Stimulated activated CD4-positive, alpha-beta T cell treated with anti-CD3 and anti-CD28 coated beads, Interleukin-12 subunit alpha, Interleukin-12 subunit beta, amount 100 ng/mL, for 48 hours (primary cell): Measurements from ENCODE around the gene FAM174C.
A peak's percentile ranks its signal among the peaks of the same experiment; 100 is the strongest.
"Not testable (repeated sequence)": the region's sequence is repeated elsewhere in the genome, so short reads cannot be mapped to it uniquely, and the experiment has no call there.

Experiments
- DNase-seq, 3 donors: peaks; one replicate each; pipeline ENCODE4 v3.0.0-alpha.2; 2020; ENCODE audit warnings: low read depth in 2 of 3, low spot score in 1 of 3

Gene FAM174C

GRCh38 chr19:1296575-1297271 lies 21.4 kb downstream of the FAM174C start:
- no peak for DNase-seq

DNA sequence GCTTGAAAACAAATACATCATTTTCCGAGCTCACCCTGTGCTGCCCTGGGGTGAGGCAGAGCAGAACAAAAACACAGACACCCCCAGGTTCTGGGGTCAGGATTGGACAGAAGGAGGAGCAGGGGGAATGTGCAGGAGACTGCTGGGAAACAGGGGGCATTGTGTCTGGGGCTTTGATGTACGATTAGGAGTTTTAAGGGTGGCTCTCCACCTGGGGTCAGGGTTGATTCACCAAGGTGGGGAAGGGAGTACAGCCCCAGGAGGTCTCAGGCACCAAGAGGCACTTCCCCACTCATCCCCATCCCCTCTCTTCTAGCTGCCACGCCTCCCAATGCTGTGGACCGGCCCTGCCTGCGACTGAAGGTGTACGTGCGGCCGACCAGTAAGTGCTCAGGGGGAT lies 22.9 kb downstream of the FAM174C start:
- DNase-seq: no peak

DNA sequence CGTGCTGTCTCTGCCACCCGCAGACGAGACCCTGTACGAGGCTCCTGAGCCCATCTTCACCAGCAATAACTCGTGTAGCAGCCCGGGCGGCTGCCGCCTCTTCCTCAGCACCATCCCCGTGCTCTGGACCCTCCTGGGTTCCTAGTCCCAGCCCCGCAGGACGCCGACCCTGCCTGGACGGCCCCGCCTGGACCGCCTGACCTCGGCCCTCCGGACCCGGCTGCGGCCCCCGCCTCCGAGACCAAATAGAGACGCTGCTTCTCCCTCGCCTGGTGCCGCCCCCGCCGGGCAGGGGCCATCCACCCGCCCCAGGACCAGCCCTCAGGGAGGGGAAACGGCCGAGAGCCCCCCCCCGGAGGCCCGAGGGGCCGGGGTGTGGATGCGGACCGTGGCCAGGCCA lies 24.5 kb downstream of the FAM174C start:
- no peak for DNase-seq

- DNase-seq: no peak
Observed at GRCh38 chr19:1300744-1301490, 25.6 kb downstream of the FAM174C start.

DNA sequence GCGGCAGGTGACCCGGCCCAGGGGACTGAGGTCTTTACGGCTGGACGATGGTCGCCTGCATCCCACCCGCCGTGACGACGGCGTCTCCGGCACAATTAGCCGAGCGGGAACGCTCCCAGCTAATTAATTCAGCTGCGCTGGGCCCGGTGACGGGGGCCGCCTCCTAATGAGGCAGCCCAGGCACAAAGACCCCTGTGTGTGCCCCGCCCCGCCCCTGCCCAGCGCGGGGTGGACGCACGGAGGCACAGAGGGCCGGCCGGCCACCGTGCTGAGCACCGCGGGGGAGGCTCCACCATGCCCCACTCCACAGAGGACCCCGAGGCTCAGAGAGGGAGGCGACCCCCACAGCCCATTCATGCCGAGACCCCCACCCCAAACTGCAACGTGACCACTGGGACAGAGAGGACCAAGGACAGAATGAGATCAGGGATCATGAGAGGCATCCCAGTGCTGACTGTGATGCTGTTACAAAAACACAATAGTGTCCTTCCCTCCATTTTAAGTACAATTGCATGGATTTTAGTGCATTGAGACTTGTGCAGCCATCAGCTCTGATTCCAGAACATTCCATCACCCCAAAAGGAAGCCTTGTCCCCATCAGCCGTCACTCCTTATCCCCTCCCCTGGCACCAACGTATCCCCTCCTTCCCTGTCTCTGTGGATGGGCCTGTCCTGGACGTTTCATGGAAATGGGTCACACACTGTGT lies 27.4 kb downstream of the FAM174C start:
- DNase-seq: no peak

- DNase-seq: no peak
Observed at GRCh38 chr19:1304197-1304924, 29.0 kb downstream of the FAM174C start.

GRCh38 chr19:1305354-1305753 lies 30.0 kb downstream of the FAM174C start:
- not testable (repeated sequence) for DNase-seq

DNA sequence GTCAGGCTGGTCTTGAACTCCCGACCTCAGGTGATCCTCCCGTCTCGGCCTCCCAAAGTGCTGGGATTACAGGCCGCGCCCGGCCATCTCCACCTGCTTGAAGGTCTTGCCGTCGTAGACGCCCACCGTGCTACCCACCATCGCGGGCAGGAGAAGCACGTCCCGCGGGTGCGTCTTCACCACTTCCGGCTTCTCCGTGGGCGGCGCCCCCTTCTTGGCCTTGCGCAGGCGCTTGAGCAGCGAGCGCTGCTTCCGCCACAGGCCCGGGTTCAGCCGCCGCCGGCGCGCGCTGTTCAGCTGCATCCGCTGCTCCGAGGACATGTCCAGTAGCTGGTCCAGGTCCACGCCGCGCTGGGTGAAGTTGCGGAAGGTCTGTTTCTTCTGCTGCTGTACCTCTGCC lies 32.0 kb downstream of the FAM174C start:
- no peak for DNase-seq

DNA sequence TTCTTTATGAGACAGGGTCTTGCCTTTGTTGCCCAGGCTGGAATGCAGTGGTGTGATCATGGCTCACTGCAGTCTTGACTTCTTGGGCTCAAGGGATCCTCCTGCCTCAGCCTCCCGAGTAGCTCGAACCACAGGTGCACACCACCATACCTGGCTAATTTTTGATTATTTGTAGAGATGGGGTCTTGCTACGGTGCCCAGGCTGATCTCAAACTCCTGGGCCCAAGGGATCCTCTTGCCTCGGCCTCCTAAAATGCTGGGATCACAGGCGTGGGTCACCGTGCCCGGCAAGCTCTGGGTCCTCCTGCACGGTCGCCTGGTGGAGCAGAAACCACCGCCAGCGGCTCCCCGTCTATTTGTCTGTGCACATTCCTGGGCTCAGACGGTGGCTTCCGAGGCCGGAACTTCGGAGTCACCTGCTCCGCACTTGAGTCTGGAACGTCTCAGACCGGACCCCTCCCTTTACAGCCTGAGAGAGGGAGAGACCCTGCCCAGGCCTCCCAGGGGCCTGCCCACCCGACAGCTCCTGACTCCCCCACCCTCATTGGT lies 32.5 kb downstream of the FAM174C start:
- DNase-seq: no peak

DNA sequence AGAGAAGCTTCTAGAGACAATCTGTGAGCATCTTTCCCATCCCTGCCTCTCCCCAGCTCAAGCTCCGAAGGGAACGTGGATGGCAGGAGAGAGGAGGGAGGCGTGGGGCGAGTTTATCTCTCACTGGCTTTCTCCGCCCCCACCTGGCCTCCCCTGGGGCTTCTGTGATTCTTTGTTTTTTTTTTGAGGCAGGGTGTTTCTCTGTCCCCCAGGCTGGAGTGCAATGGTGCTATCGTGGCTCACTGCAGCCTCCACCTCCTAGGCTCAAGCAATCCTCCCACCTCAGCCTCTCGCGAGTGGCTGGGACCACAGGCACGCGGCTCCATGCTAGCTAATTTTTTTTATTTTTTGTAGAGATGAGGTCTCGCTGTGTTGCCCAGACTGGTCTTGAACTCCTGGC lies 33.4 kb downstream of the FAM174C start:
- no peak for DNase-seq

DNA sequence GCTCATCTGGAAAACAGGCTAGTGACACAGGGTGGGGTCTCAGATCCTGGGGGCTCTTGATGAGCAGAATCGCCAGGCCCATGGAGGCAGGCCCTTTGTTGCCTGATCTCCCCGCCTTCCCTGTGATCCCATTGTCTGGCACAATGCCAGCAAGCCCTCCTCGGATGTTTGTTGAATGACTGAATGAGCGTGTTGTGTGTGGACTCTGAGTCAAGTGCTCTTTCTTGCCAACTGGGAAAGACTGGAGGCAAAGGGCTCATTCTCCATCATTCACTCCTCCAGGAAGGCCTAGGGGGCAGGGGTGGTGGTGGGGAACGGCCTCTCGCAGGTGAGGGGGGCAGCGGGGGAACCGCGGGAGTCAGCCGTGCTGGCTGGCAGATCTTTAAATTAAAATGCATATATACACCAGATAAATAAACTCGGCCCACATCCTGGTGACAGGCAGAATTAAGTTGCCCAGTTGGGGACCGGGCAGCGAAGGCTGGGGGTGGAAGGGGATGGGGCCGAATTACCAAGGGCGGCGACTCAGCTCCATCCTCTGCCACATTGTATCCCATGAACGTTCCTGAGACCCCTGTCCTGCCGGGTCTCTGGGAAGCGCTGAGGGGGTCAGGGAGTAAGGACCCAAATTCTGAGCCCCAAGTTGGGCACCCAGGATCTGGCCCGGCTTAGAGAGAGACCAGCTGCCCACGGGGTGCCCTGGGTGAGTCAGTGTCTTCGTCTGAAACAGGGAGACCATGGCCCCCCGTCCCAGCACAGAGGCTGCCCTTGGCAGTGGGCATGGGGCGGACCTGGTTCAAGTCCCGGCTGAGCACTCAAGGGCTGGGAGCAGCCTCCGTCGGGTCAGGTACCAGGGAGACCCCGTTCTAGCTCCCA lies 34.9 kb downstream of the FAM174C start:
- no peak for DNase-seq

DNA sequence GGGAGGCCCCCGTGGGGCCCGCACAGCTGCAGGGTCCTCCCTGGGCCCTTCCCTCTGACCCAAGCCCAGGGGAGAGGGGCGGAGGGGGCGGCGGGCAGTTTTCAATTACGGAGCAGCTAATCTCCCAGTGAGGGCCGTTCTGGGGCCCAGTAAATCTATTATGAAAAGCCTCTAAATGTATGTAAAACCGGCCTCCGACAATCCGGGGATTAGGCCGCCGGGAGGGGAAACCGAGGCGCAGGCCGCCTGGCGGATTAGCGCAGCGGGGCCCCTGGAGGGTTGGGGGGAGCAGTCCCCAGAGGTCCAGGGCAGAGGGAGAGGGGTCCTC lies 35.5 kb downstream of the FAM174C start:
- no peak for DNase-seq

GRCh38 chr19:1311543-1312091 lies 36.3 kb downstream of the FAM174C start:
- no peak for DNase-seq

DNA sequence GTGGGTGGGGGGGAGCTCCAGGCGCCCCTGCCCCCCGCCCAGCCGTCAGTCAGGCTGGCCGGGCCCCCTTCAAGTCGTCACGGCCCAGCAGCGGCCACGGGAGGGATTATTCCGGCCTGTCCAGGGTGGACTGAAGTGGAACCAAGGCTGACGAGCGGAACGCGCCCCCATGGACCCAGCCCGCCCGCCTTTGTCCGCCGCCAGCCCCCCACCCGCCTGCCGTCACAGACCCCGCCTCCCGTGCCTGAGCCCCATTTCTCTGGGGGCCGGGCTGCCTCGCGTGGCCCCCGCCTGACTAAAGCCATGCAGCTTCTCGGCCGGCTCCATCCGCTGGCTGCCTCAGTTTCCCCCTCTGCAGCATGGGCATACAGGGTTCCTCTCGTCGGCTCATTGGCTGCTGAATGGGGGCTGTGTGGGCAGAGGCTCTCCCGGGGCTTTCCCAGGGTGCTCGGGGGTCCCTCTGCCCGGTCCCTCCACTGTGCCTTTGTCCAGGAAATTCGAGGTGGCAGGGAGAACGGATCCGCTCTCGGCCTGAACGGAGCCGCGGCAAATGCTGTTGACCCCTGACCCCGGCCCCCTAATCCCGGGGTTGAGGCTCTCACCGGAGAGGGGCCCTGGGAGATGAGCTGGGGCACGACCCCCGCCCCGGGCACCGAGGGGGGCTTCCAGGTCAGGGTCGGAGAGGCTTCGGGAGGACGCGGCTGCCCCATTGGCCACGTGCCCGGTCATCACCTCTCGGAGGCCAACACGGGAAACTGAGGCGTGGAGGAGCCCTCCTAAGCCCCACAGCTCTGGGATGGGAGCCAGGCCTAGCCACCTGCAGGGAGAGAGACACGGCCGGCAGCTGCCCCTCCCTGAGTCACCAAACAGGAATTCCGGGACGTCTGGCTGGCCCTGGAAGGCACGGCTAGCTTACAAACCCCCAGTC lies 37.7 kb downstream of the FAM174C start:
- no peak for DNase-seq

DNA sequence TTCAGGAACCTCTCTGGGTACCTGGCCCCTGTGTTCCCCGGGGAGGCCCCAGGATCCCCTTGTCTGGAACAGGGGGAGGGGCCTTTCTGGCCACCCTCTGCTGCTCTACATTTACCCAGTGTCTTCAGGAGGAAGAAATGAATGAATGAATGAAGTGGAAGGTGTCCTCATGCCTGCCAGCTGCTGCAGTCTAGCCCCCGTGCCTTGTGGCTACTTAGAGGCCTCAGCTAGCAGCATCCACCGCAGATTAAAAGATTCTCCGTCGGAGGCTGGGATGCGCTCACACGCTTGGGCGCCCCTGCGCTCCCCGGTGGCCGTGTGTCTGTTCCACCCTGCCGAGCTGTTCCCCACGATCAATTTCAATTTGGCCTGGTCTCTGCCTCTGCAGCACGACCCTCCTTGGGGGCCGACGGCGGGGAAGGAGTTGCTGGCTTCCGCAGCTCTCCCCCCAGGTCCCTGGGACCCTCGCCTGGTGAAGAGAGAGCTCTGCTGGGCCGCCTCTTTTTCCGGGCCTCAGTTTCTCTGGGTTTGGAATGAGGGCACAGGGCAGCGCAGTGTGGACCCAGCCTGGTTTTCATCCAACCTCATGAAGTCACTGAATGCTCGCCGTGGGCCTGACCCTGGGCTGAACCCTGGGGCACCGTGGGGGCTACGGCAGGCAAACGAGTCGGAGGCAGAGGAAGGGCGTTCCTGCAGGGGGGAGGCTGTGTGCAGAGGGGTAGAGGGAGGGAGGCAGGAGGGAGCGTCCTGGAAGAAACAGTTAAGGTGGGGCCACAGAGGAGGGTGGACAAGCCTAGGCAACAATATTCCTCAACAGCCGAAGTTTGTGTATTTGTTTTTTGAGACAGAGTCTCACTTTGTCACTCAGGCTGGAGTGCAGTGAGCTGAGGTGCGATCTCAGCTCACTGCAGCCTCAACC lies 38.6 kb downstream of the FAM174C start:
- no peak for DNase-seq

DNA sequence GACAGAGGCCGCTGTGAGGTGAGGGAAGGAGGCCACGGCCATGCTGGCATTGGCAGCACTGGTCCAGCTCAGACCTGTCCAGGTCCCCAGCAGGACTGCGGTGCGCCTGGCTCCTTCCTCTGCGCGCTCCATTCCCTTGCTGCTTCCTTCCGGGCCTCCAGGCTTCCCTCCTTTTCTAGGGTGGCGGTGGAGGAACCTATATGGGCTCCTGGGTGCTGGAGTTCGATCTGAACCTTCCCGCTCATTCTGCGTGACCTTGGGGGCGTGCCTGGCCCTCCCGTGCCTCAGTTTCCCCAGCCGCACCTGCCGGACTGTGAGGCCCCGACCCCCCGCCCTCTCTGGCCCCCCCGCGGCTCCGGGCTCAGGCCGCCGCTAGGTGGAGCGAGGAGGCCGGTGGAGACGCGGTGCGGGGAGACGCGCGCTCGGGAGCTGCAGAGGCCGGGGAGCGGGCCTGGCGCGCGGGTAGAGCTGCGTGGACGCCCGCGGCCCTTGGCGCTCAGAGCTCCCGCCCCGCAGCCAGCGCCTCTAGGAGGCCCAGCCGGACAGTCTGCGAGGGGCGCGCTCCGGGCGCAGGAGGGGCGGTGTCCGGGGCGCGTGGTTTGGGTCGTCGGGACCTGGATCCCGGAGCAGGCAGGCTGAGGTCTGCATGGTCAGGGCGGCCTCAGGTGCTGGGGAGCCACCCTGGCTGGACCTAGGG lies 40.3 kb downstream of the FAM174C start:
- DNase-seq: peak in 1 of 3 donors; percentile 26

- no peak for DNase-seq
Observed at GRCh38 chr19:1316466-1316865, 41.1 kb downstream of the FAM174C start.
